HG03571 (cell line): ENCODE results near the gene FFAR1.

Experiments used
- ATAC-seq: cut with Tn5 transposase; IDR thresholded peaks from one replicate; pipeline ENCODE4 v1.9.1; 2021; ENCODE audit not compliant: unreplicated experiment

Gene FFAR1

GRCh38 chr19:35388277-35389054 lies 40.8 kb downstream of the FFAR1 start:
- ATAC-seq = no peak

- no peak for ATAC-seq
These were observed 41.6 kb downstream of the FFAR1 start for GRCh38 chr19:35389192-35389861.

GRCh38 chr19:35392742-35393715 lies 45.3 kb downstream of the FFAR1 start:
- ATAC-seq = no peak

GRCh38 chr19:35395382-35396199 lies 47.9 kb downstream of the FFAR1 start:
- ATAC-seq = no peak

GRCh38 chr19:35396240-35396885 lies 48.7 kb downstream of the FFAR1 start:
- no peak for ATAC-seq

- no peak for ATAC-seq
These were observed 49.4 kb downstream of the FFAR1 start for GRCh38 chr19:35397064-35397463.
